OCI-LY1 (cell line): ENCODE measurements around the gene CSNK2A3.

Source experiments
- H2AFZ ChIP-seq: fragments of 200-600 bp; sonication (generic), shearing (Covaris generic); 2 replicates; pipeline ENCODE4 v1.6.0; 2014; ENCODE audit warnings: antibody characterized with exemption, mild to moderate bottlenecking, low read length
- H3F3A ChIP-seq: fragments of 200-600 bp; sonication (generic), shearing (Covaris generic); 2 replicates; pipeline ENCODE4 v1.6.0; 2014; ENCODE audit warnings: mild to moderate bottlenecking, antibody characterized with exemption, low read length, moderate library complexity; ENCODE audit not compliant: insufficient read depth
- H3K27ac ChIP-seq: fragments of 200-600 bp; sonication (generic); 2 replicates; pipeline ENCODE4 v1.5.1; 2014; ENCODE audit warnings: low read length, mixed run types, mild to moderate bottlenecking, low read depth; ENCODE audit not compliant: poor library complexity, severe bottlenecking
- H3K27me3 ChIP-seq: fragments of 200-600 bp; sonication (generic); 2 replicates; pipeline ENCODE4 v1.6.0; 2014; ENCODE audit warnings: antibody characterized with exemption, mild to moderate bottlenecking, low read length, moderate library complexity; ENCODE audit not compliant: insufficient read depth
- H3K36me3 ChIP-seq: fragments of 200-600 bp; sonication (generic); 2 replicates; pipeline ENCODE4 v1.6.1; 2014; ENCODE audit warnings: mild to moderate bottlenecking, antibody characterized with exemption, low read length, moderate library complexity, mixed read lengths; ENCODE audit not compliant: insufficient read depth
- H3K4me1 ChIP-seq: fragments of 200-600 bp; sonication (generic); 2 replicates; pipeline ENCODE4 v1.5.1; 2014; ENCODE audit warnings: mild to moderate bottlenecking, low read length, moderate library complexity; ENCODE audit not compliant: insufficient read depth, severe bottlenecking
- H3K4me2 ChIP-seq: fragments of 200-600 bp; sonication (generic), shearing (Covaris generic); 2 replicates; pipeline ENCODE4 v1.6.1; 2014; ENCODE audit warnings: low read length
- H3K4me3 ChIP-seq: fragments of 200-600 bp; sonication (generic); 2 replicates; pipeline ENCODE4 v1.5.1; 2014; ENCODE audit warnings: low read length, low read depth, mild to moderate bottlenecking, mixed read lengths; ENCODE audit not compliant: poor library complexity, severe bottlenecking
- H3K79me2 ChIP-seq: fragments of 200-600 bp; shearing (Covaris generic); 2 replicates; pipeline ENCODE4 v1.6.1; 2016; ENCODE audit warnings: mixed run types, low read length, mixed read lengths; ENCODE audit not compliant: insufficient read depth
- H3K9ac ChIP-seq: fragments of 200-600 bp; sonication (generic), shearing (Covaris generic); 2 replicates; pipeline ENCODE4 v1.6.1; 2014; ENCODE audit warnings: mild to moderate bottlenecking, low read length, mixed read lengths
- H3K9me2 ChIP-seq: fragments of 200-600 bp; sonication (generic), shearing (Covaris generic); 2 replicates; pipeline ENCODE4 v1.6.1; 2014; ENCODE audit warnings: low read depth, mild to moderate bottlenecking, low read length, mixed read lengths
- H3K9me3 ChIP-seq: fragments of 200-600 bp; shearing (Covaris generic); 2 replicates; pipeline ENCODE4 v1.6.1; 2014; ENCODE audit warnings: low read length, mixed read lengths
- H4K20me1 ChIP-seq: fragments of 200-600 bp; sonication (generic), shearing (Covaris generic); 2 replicates; pipeline ENCODE4 v1.6.0; 2016; ENCODE audit warnings: mild to moderate bottlenecking, low read length; ENCODE audit not compliant: insufficient read depth
- EZH2 ChIP-seq: fragments of 200-600 bp; sonication (generic), shearing (Covaris generic); IDR thresholded peaks from 2 replicates; pipeline ENCODE4 v1.8.0; 2017; ENCODE audit warnings: borderline replicate concordance, mixed run types, mild to moderate bottlenecking, antibody characterized with exemption, low read length, moderate library complexity, mixed read lengths
- TF ChIP-seq, protein P1 (sequence below): fragments of 200-600 bp; sonication (generic), shearing (Covaris generic); IDR thresholded peaks from 2 replicates; pipeline ENCODE4 v1.5.1; 2017; ENCODE audit warnings: mild to moderate bottlenecking, antibody characterized with exemption, low read length, moderate library complexity, mixed read lengths

CSNK2A3 gene

DNA sequence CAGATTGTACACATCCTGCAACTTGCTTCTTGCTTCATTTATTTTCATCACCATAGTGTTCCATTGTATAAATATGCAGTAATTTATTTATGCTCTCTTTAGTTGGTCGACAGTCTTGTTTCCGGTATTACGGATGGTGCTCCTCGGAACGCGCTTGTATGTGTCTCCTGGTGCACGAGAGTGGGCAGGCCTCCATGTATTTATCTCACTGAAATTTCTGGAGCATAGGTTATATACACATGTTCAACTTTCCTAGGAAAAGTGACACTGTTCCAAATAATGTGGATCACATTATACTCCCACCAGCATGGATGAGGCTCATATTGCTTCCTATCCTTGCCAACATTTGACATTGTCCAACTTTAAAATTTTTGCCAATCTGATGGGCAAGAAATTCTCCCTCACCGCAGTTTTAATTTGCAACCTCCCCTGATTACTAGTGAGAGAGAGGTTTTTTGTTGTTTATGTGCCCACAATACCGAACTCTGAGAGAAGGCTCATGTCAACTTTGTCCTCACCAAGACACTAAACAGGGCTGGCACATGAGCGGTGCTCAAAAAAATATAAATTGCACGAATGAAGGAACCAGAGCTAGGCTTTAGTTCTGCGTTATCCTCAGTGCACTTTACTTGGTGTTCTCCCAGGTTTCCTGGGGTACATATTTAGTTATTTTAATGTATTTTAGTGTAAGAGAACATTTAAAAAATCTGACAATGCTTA is 3.8 kb downstream of the CSNK2A3 start:
- Histone ChIP-seq H3K36me3 (no peaks in the 10 kb centered on the region), H3K4me3 (no peak overlapping the region), H3K27ac (no peak overlapping the region), H3K27me3 (no peaks in the 10 kb centered on the region), H3K9me2 (no peaks in the 10 kb centered on the region), H3K9me3 (no peaks in the 10 kb centered on the region), H3F3A (no peaks in the 10 kb centered on the region), H3K4me2 (no peak overlapping the region), H2AFZ (no peak overlapping the region), H3K79me2 (no peaks in the 10 kb centered on the region), H3K4me1 (no peaks in the 10 kb centered on the region), H3K9ac (no peak overlapping the region), H4K20me1 (no peaks in the 10 kb centered on the region)
- TF ChIP-seq, protein P1, sequence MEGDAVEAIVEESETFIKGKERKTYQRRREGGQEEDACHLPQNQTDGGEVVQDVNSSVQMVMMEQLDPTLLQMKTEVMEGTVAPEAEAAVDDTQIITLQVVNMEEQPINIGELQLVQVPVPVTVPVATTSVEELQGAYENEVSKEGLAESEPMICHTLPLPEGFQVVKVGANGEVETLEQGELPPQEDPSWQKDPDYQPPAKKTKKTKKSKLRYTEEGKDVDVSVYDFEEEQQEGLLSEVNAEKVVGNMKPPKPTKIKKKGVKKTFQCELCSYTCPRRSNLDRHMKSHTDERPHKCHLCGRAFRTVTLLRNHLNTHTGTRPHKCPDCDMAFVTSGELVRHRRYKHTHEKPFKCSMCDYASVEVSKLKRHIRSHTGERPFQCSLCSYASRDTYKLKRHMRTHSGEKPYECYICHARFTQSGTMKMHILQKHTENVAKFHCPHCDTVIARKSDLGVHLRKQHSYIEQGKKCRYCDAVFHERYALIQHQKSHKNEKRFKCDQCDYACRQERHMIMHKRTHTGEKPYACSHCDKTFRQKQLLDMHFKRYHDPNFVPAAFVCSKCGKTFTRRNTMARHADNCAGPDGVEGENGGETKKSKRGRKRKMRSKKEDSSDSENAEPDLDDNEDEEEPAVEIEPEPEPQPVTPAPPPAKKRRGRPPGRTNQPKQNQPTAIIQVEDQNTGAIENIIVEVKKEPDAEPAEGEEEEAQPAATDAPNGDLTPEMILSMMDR: no peak
- TF ChIP-seq EZH2: no peak

DNA sequence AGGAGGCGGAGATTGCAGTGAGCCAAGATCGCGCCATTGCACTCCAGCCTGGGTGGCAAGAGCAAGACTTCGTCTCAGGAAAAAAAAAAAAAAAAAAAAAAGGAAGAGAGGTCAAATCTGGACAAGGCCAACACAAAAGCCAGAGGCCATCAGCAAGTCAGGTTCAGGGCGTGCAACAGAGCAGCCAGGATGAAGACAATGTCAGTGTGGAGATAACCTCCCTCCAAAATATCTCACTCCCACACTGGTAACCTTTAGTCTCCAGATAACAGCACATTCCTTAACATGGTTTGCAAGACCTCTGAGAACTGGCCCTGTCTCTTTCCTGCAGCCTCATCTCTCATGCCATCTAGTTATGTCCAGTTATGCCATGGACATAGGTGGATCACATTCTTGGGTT is 4.7 kb downstream of the CSNK2A3 start:
- Histone ChIP-seq H3K9me2 (no peaks in the 10 kb centered on the region), H3K9me3 (no peaks in the 10 kb centered on the region), H3K27ac (no peak overlapping the region), H3F3A (no peaks in the 10 kb centered on the region), H3K4me1 (no peaks in the 10 kb centered on the region), H3K9ac (no peak overlapping the region), H3K4me3 (no peak overlapping the region), H3K79me2 (no peaks in the 10 kb centered on the region), H3K4me2 (no peak overlapping the region), H2AFZ (no peak overlapping the region), H4K20me1 (no peaks in the 10 kb centered on the region), H3K36me3 (no peaks in the 10 kb centered on the region), H3K27me3 (no peaks in the 10 kb centered on the region)
- TF ChIP-seq EZH2: no peak
- TF ChIP-seq, protein P1: no peak

DNA sequence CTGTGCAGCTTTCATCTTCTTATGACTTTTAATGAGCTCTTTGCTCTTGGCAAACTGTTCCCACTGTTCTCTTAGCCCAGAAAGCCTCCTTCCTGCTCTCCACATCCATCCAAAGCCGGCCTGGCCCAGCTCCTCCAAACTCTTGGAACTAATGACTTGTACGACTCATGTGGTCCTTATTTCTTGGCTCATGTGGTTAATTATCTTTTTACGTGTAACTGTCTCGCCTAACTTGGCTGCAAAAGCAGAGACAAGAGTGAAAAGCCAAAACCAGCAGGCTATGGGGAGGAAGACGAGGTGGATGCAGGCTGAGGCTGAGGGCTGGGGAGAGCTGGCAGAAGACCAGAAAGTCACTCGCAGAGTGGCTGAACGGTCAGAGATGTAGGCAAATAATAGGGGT is 5.5 kb downstream of the CSNK2A3 start:
- Histone ChIP-seq H3K4me1 (no peaks in the 10 kb centered on the region), H4K20me1 (no peaks in the 10 kb centered on the region), H3K79me2 (no peaks in the 10 kb centered on the region), H3K4me3 (no peak overlapping the region), H3K36me3 (no peaks in the 10 kb centered on the region), H2AFZ (no peak overlapping the region), H3K27ac (no peak overlapping the region), H3K4me2 (no peak overlapping the region), H3K9me2 (no peaks in the 10 kb centered on the region), H3K9ac (no peak overlapping the region), H3K9me3 (no peaks in the 10 kb centered on the region), H3K27me3 (no peaks in the 10 kb centered on the region), H3F3A (no peaks in the 10 kb centered on the region)
- no peak for TF ChIP-seq EZH2
- TF ChIP-seq, protein P1: no peak
